OCI-M2 (cell line): ENCODE results near the gene CUBN.

Source experiments
- DNase-seq: peaks from one replicate; lab custom pipeline; 2025; ENCODE audit not compliant: unreplicated experiment; lab: John Stamatoyannopoulos, UW

The CUBN gene

DNA sequence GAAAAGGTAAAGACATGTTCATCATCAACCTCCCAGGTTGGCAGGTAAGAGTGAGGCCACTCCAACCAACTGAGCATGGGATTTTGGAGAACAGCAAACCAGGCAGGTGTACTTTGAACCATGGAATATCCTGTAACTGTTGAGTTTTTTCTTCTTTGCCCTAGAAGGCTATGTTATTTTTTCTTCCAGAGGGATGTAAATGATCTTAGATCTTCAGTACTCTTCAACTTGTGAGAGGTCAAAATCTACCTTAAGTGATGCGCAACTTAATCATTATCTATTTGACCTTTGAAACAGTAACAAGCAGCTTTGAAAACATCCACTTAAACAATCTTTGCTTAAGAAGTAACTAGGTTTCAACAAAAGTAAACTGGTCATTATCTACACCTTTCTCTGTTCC lies at the start of gene CUBN:
CUBN (minus strand) TSS at position 71 of the 400 bp plus-strand sequence; CDS start at position 25, 46 bp downstream.
- DNase-seq, result no peak

- DNase-seq, result no peak
Observed at GRCh38 chr10:17179002-17179401, 49.4 kb upstream of the CUBN start.

DNA sequence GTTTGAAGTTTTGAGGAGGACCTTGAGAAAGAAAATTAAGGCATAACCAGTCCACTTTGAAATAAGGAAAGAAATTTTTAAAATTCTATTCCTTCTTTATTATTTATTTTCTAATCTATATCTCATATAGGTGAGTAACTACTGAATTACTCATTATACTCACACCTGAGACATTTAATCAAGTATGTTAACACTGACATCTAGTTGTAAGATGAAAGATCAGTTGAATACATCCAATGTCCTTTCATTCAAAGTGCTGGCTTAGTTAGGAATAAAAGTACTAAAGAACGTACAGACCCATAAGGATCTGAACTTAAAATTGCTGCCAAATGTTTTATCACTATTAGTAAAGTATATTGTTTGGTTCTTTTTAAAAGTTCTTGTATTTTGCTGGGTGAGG lies 48.4 kb upstream of the CUBN start:
- no peak for DNase-seq

- DNase-seq, result no peak
Observed at GRCh38 chr10:17177014-17177413, 47.4 kb upstream of the CUBN start.

DNA sequence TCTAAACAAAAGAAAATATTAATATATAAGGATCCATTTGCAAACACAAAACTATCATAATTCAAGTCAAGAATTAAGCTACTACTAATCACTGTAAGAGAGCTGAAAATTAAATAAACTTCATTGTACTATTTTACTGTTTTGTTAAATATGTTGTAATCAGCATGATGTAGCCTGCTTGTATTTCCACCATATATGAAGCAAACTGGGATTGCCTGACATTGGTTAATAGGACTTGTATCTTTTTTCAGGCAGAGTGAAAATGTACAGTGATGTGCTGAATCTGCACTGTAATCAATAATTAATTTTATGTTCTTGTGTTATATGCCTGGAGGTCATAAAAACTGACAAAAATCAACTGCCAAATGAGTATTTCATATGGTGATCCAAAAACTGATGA lies 46.5 kb upstream of the CUBN start:
- no peak for DNase-seq

DNA sequence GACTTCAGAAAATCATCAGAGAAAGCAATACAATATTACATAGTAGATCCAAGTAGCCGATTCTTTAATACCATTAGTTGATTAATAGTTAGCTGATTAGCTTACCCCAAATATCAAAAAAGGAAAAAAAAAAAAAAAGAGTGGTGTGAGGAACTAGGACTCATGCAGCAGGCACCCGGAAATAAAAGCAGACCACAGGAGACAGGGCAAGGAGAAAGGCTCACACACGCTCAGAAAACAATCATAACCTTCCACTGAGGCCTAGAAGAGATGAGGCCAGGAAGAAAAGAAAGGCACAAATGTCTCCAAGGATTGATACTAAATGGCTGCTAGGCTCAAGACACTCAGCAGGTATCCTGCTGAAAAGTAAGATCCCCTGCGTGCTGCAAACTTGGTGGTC lies 45.9 kb upstream of the CUBN start:
- DNase-seq, result no peak

DNA sequence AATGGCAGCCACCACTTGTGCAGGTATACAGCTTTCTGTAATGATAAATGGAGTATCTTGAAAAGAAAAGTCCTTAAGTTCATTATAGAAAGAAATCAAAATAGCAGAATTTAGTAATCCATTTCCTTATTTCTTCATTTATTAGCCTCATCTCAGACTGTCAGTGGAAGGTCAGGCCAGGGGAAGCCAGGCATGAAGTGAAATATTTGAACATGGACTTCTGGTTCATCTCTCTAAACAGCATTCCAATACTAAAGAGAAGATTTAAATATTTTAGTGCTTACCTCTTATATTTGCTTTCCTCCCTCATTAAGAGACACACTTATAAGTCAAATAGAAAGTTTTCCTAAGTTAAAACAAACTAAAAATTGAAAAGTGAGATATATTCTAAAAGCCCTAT lies 45.0 kb upstream of the CUBN start:
- no peak for DNase-seq

- DNase-seq, result no peak
Observed at GRCh38 chr10:17171141-17171641, 41.6 kb upstream of the CUBN start.

DNA sequence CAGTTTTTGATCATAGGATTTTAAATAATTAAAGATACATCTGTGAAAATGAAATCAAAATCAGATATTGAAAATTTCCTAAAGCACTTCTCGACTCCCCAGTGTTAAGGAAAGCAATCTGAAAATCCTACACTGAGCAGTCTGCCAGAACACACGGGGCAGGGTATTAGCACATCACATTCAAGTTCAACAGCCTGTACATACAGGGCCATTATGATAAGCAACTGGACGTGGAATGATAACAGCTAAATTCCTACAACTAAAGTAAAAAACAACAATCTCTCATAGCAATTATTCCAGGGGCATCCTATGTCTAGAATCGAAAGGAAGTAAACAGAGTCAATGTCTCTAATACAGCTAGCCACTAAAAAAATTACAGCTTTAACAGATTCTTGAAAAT lies 40.2 kb upstream of the CUBN start:
- DNase-seq, result no peak

DNA sequence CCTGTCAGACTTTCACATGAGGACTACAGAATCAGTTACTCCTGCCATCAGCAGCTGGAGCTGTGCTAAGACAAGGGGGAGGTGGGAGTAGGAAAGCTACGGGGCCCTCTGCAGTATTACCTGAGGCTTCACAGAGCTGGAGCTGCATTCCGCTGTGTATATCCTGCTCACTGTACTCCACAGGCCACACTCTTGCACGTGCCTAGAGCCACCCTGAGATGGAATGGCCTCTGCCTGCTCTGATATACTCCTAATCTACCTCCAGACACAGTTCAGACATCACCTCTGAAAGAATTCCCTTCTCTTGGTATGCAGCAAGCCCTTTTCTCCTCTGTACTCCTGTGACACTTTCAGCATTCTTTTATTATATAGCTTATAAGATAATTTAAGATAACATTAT lies 37.1 kb upstream of the CUBN start:
- no peak for DNase-seq

GRCh38 chr10:17162828-17163227 lies 33.2 kb upstream of the CUBN start:
- DNase-seq, result no peak

DNA sequence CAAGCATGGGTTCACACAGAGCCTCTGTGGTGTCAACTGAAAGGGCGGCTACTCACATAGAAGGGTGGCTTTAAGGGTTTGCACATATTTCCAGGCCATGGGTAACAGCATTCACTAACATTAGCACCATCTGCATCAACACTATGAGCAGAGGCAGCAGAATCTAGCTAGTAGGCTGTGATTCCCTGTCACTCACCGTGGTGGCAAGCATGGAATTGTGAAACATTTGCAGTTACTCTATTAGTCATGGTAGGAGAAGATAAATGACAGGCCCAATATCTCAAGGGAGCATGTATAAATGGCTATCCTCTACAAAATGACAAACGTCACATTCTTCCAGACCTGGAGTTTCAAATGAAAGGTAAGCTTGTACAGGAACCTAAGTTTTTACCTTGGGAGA lies 32.2 kb upstream of the CUBN start:
- no peak for DNase-seq

- no peak for DNase-seq
Observed at GRCh38 chr10:17157024-17157423, 27.4 kb upstream of the CUBN start.

DNA sequence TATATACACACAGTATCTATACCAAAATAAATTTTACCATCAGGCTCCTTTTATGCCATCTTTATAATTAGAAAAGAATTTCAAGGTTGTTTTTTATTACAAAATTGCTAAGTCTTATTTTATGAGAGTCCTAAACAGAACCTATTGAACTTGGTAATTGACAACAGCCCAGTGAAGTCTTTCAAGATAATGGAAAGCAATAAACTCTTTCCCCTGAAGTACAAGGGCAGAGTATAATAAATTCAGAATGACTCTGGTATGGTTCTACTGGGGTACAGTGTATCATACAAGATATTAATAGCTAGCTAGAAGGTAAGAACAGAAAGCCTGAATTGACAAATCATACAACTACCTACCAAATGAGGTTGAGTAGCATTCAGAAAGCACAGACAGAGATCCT lies 26.2 kb upstream of the CUBN start:
- no peak for DNase-seq

DNA sequence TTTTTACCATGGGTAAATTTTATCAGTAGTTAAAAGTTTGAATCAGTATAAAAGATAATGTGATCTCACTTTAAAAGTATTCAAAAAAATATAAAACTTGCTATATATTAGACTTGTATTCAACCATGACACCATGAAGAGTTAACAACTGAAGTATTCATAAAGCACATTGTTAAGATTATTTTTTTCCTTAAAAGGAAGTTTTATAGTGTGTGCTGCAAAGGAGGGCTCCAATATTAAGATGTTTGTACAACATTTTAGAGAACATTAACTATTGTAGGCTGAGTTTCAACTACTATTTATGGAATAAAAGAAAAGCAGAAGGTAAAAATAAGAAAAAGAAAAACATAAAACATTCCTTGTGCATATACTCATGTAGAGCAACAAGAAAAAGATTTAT lies 24.5 kb upstream of the CUBN start:
- DNase-seq, result no peak

DNA sequence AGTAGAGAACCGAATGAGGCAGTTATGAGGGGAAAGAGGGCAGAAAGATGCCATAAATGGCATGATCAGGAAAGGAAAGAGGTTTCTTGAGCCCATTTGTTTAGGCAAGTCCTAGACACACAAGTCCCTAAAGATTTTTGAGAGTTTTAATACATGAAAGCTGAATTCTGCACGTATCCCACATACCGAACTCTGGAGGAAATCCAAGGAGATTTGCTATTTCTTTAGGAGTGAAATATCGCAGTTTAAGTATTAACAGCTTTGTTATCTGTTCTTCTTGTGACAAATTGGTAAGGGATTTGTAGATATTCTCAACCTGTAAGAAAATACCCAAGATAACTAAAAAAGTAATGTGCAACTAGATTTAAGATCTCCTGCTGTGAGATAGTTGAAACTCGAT lies 23.7 kb upstream of the CUBN start:
- no peak for DNase-seq

DNA sequence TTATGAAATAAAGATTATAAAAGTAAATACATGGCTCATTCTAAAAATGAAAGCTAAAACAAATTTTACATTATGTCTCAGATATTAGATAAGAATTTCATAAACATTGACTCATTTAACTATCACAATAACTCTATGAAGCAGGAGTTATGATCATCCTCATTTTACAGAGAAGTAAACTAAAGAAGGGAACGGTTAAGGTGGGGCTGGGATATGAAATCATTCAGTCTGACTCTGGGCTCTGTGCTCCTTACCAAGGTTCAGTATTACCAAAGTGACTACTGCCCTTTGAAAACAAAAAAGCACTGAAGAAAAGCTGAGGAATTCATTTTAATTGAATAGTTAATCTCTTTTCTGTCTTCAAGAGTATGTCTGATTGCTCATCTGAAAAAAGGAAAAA lies 22.1 kb upstream of the CUBN start:
- no peak for DNase-seq

GRCh38 chr10:17147884-17148489 lies 18.4 kb upstream of the CUBN start:
- DNase-seq, result no peak

DNA sequence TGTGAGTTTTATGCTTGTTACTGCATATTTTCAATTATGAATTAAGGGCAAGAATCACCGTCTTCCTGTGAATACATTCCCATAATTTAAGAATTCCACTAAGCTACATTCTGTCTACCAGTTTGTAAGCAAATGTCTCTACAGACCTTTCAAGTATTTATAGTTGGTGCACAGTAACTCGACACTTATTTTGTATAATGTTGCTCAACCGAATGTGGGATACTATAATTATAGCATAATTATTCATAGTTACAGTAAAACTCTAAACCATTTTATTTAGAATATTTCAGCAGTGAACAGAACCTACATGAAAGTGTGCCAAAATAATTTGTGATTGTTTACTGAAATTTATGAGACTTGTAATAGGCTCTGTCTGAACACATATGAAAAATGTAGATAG lies 17.3 kb upstream of the CUBN start:
- DNase-seq, result no peak

DNA sequence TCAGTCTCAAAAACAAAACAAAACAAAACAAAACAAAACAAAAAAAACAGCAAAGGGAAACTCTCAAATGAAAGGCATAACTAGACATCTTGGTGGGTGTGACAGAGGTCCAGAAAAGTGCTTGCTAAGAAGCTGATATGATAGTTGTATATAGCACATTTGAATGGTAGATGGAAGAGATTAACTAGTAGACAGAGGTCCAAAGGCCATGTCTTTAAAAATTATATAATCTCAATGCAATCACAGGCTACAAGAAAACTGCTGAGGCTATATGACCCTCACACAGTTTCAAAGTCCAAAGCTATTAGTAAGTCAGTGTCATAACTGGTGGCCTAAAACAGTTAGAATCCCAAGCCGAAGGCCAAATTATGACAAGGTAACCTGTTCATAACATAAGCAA lies 15.6 kb upstream of the CUBN start:
- DNase-seq, result no peak

DNA sequence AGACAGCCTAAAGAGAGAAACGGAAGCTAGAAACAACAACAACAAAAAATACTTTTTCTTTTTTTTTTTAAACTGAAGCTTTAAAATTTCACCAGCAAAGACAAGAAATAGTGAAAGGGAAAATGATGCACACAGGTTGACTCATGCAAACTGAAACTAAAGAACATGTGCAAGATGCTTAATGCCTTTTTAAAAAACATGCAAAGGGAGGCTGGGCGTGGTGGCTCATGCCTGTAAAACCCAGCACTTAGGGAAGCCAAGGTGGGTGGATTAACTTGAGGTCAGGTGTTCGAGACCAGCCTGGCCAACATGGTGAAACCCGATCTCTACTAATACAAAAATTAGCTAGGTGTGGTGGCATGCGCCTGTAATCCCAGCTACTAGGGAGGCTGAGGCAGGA lies 15.1 kb upstream of the CUBN start:
- DNase-seq, result no peak

- no peak for DNase-seq
Observed at GRCh38 chr10:17144032-17144431, 14.4 kb upstream of the CUBN start.

- DNase-seq, result no peak
Observed at GRCh38 chr10:17143055-17143690, 13.6 kb upstream of the CUBN start.
